Colonic mucosa (tissue), 4 donors: ENCODE data around the gene NOD2. TPM values are rescaled to one million over a fixed set of nuclear protein-coding genes. Genes with fewer than 3 reads are reported as not detected.
A peak's percentile ranks its signal among the peaks of the same experiment; 100 is the strongest.

Experiments
- DNase-seq: peaks from one replicate; pipeline ENCODE4 v3.0.0-alpha.2; 2020
- H3K27ac ChIP-seq: fragments of 200-600 bp; one replicate; pipeline ENCODE4 v1.8.0; 2021
- H3K27me3 ChIP-seq: fragments of 200-600 bp; one replicate; pipeline ENCODE4 v1.8.0; 2021
- H3K36me3 ChIP-seq: fragments of 200-600 bp; one replicate; pipeline ENCODE4 v1.8.0; 2021
- H3K4me1 ChIP-seq: fragments of 200-600 bp; one replicate; pipeline ENCODE4 v1.8.0; 2021; ENCODE audit warnings: mild to moderate bottlenecking
- H3K4me3 ChIP-seq: fragments of 200-600 bp; one replicate; pipeline ENCODE4 v1.8.0; 2021
- H3K9ac ChIP-seq, 2 donors: one replicate each; pipeline ENCODE4 v1.7.0; 2013; ENCODE audit warnings: control low read depth in 2 of 2, low read depth in 2 of 2, low read length in 2 of 2
- H3K9me3 ChIP-seq: fragments of 200-600 bp; one replicate; pipeline ENCODE4 v1.8.0; 2021
- CTCF ChIP-seq: fragments of 200-600 bp; IDR thresholded peaks from one replicate; pipeline ENCODE4 v1.8.0; 2022; ENCODE audit warnings: antibody characterized with exemption, mild to moderate bottlenecking
- intact Hi-C: fragments of 100-400 bp; cut with DNase I; formaldehyde crosslinking; loops from one replicate; pipeline ENCODE4 v1.14.1; 2022
- total RNA-seq, 2 donors: library from RNA; stranded (reverse); fragmentation: NEBNext Ultra II Directional in 1 of 2; extraction: Animal tissue kit (Norgen Biotek cat#: 25700) in 1 of 2; gene quantifications; one replicate each; pipeline ENCODE4 v1.2.1, GENCODE V29; 2021
- donor health status: healthy.
- donor health status: DM: no; HTN: no; CAD: no.
- donor health status: DM: no; HTN: no; CAD: no.

NOD2 gene
- total RNA-seq, 2 donors from 2014 or later, result 0.79 to 1.2 TPM

- DNase-seq, result no peak
- Histone ChIP-seq H3K27me3 (no peaks in the 10 kb centered on the region), H3K9ac (peak overlapping the region in 1 of 2 donors; percentile 85), H3K4me3 (peak overlapping the region; percentile 88), H3K9me3 (no peaks in the 10 kb centered on the region), H3K36me3 (no peaks in the 10 kb centered on the region), H3K4me1 (no peaks in the 10 kb centered on the region), H3K27ac (peak overlapping the region; percentile 86)
- intact Hi-C loops, result no loop called here
- TF ChIP-seq CTCF, result no peak
These were observed 50.3 kb downstream of the NOD2 start for GRCh38 chr16:50743581-50744225.

GRCh38 chr16:50744881-50745280 is 51.5 kb downstream of the NOD2 start:
- no peak for TF ChIP-seq CTCF
- Histone ChIP-seq H3K36me3 (no peaks in the 10 kb centered on the region), H3K4me3 (no peak overlapping the region), H3K27me3 (no peaks in the 10 kb centered on the region), H3K9me3 (no peaks in the 10 kb centered on the region), H3K4me1 (no peaks in the 10 kb centered on the region), H3K9ac (no peak overlapping the region), H3K27ac (no peak overlapping the region)
- no peak for DNase-seq
- intact Hi-C loops, result loop anchor here (5.0 kb wide), 1 partner anchor 78 kb away; no protein-coding TSS in a partner anchor

- no peaks in the 10 kb centered on the region for H3K4me1 ChIP-seq
- H3K9me3 ChIP-seq, result no peaks in the 10 kb centered on the region
- H3K27ac ChIP-seq, result peak overlapping the region; percentile 23
- H3K9ac ChIP-seq, result no peak overlapping the region
- no peak for TF ChIP-seq CTCF
- H3K36me3 ChIP-seq, result no peaks in the 10 kb centered on the region
- H3K4me3 ChIP-seq, result no peak overlapping the region
- H3K27me3 ChIP-seq, result no peaks in the 10 kb centered on the region
- intact Hi-C loops, result loop anchor here (5.0 kb wide), 1 partner anchor 79 kb away; no protein-coding TSS in a partner anchor
- no peak for DNase-seq
These were observed 52.5 kb downstream of the NOD2 start for GRCh38 chr16:50745940-50746339.

- Histone ChIP-seq H3K36me3 (no peaks in the 10 kb centered on the region), H3K9ac (no peak overlapping the region), H3K4me1 (no peaks in the 10 kb centered on the region), H3K27ac (no peak overlapping the region), H3K4me3 (no peak overlapping the region), H3K9me3 (no peaks in the 10 kb centered on the region), H3K27me3 (no peaks in the 10 kb centered on the region)
- intact Hi-C loops, result loop anchor here (5.0 kb wide), 1 partner anchor 80 kb away; no protein-coding TSS in a partner anchor
- no peak for DNase-seq
- no peak for TF ChIP-seq CTCF
These were observed 54.0 kb downstream of the NOD2 start for GRCh38 chr16:50747207-50747956.

GRCh38 chr16:50751528-50751927 is 58.1 kb downstream of the NOD2 start:
- H3K4me1 ChIP-seq, result no peaks in the 10 kb centered on the region
- no peak overlapping the region for H3K9ac ChIP-seq
- H3K36me3 ChIP-seq, result no peaks in the 10 kb centered on the region
- TF ChIP-seq CTCF, result no peak
- intact Hi-C loops, result no loop called here
- H3K27me3 ChIP-seq, result no peaks in the 10 kb centered on the region
- DNase-seq, result no peak
- no peaks in the 10 kb centered on the region for H3K9me3 ChIP-seq
- H3K4me3 ChIP-seq, result no peak overlapping the region
- no peak overlapping the region for H3K27ac ChIP-seq
